ENCODE measurements around the gene PCID2. TPM values are rescaled to one million over a fixed set of nuclear protein-coding genes. Genes with fewer than 3 reads are reported as not detected.
"Not testable (repeated sequence)": the region's sequence is repeated elsewhere in the genome, so short reads cannot be mapped to it uniquely, and the experiment has no call there.

Gene PCID2
- polyA plus RNA-seq = 46.0 TPM

- H3K27ac Mint-ChIP-seq = peak within 1 kb of the TSS; percentile 89 to 95 (median 90)
- H3K36me3 Mint-ChIP-seq = no peaks in the 10 kb centered on the region
- no peaks in the 10 kb centered on the region for H3K27me3 Mint-ChIP-seq
- no peaks in the 10 kb centered on the region for H3K9me3 Mint-ChIP-seq
- H3K4me1 Mint-ChIP-seq = peaks cover 41 to 56% (median 46%) of the 10 kb centered on the region in 3 donors
- peak within 1 kb of the TSS; percentile 90 to 96 (median 92) for H3K4me3 Mint-ChIP-seq
These were observed at the start of gene PCID2 for GRCh38 chr13:113208421-113209335. Gene PCID2 (minus strand): TSS chr13:113208669. CDS start chr13:113208634, 35 bp downstream.

DNA sequence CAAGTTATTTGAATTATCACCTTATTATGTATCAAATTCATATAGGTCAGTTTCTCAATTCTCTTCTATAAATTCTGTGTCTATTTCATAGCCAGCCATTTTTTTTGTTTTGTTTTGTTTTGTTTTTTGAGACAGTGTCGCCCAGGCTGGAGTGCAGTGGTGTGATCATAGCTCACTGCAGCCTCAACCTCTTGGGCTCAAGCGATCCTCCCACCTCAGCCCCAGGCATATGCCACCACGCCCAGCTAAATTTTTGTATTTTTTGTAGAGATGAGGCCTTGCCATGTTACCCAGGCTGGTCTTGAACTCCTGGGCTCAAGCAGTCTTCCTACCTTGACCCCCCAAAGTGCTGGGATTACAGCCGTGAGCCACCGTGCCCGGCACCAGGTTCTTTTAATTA, 49.4 kb upstream of the PCID2 start:
- not testable (repeated sequence) for H3K27ac Mint-ChIP-seq, H3K27me3 Mint-ChIP-seq, H3K4me1 Mint-ChIP-seq, H3K4me3 Mint-ChIP-seq, H3K9me3 Mint-ChIP-seq
- peaks cover 13% of the 10 kb centered on the region for H3K36me3 Mint-ChIP-seq

- H3K4me3 Mint-ChIP-seq = no peak overlapping the region
- H3K36me3 Mint-ChIP-seq = peaks cover 10% of the 10 kb centered on the region
- no peaks in the 10 kb centered on the region for H3K27me3 Mint-ChIP-seq
- H3K9me3 Mint-ChIP-seq = no peaks in the 10 kb centered on the region
- H3K27ac Mint-ChIP-seq = no peak overlapping the region
- H3K4me1 Mint-ChIP-seq = peaks cover 0 to 1% (median 0%) of the 10 kb centered on the region in 3 donors
These were observed 44.1 kb upstream of the PCID2 start for GRCh38 chr13:113252516-113253095.

DNA sequence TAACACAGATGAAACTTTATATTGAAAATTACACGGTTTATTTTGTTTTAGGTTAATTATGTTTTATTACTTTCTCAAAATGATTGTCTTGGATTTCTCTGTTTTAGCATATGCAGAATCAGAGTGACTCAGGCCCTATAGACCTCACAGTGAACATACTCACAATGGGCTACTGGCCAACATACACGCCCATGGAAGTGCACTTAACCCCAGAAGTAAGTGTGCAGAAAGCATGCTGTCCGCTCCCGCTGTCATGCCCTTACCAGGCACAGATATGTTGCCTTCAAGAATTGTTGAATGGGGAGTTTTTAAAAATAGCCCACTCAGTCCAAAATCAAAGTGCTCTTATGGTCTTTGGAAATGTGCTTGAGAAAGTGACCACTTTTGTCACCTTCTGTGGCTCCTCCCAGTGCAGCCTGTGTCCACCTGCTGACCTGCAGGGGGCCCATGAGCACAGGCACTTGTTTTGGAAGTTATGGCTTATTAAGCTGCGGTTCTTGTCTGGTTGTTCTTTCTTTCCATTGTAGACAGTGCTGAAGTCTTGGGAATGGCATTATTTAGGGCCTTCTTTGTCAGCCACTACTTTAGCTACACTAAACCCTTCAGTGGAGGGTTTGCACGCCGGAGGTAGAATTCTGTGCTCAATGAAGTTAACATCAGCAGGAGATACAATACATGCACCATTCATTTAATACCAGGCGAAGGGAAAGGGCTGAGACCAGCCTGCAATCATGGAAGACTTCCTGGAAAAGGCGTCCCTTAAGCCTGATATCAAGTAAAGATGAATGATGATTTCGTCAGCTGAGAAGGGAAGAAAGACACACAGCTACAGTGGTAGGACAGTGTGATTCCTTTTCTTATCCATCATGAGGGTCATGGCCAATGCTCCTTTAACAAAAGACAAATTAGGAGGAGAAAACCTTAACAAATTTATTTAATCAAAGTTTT, 37.7 kb upstream of the PCID2 start:
- no peaks in the 10 kb centered on the region for H3K9me3 Mint-ChIP-seq
- peaks cover 3% of the 10 kb centered on the region for H3K36me3 Mint-ChIP-seq
- peak overlapping the region in 1 of 3 donors; percentile 50 for H3K27ac Mint-ChIP-seq
- H3K4me3 Mint-ChIP-seq = no peak overlapping the region
- H3K27me3 Mint-ChIP-seq = no peaks in the 10 kb centered on the region
- H3K4me1 Mint-ChIP-seq = peaks cover 0 to 1% (median 0%) of the 10 kb centered on the region in 3 donors

- no peaks in the 10 kb centered on the region for H3K9me3 Mint-ChIP-seq
- no peak overlapping the region for H3K4me3 Mint-ChIP-seq
- no peaks in the 10 kb centered on the region for H3K27me3 Mint-ChIP-seq
- H3K36me3 Mint-ChIP-seq = peaks cover 5% of the 10 kb centered on the region
- no peaks in the 10 kb centered on the region for H3K4me1 Mint-ChIP-seq
- H3K27ac Mint-ChIP-seq = no peak overlapping the region
These were observed 35.4 kb upstream of the PCID2 start for GRCh38 chr13:113243847-113244246.

- not testable (repeated sequence) for H3K36me3 Mint-ChIP-seq, H3K4me1 Mint-ChIP-seq, H3K9me3 Mint-ChIP-seq, H3K4me3 Mint-ChIP-seq, H3K27ac Mint-ChIP-seq, H3K27me3 Mint-ChIP-seq
These were observed 33.2 kb upstream of the PCID2 start for GRCh38 chr13:113241623-113242022.

DNA sequence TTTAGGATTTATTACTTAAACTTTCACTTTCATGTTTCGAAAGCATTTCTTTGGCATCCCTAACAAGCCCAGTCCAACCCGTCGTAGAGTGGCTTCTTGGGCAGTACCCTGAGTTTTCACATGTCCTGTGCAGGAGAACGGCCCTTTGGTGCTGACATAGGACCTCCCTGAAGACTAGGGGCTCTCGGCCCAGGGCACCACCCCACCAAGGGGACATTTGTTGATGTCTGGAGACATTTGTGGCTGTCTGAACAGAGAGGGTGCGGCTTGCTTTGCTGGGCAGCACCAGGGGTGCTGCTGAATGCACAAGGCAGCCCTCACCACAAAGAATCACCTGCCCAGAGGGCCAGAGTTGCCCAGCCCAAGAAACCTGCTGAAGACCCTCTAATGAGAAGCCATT, 31.5 kb upstream of the PCID2 start:
- no peak overlapping the region for H3K27ac Mint-ChIP-seq
- no peak overlapping the region for H3K4me3 Mint-ChIP-seq
- no peaks in the 10 kb centered on the region for H3K9me3 Mint-ChIP-seq
- peaks cover 3% of the 10 kb centered on the region for H3K36me3 Mint-ChIP-seq
- no peaks in the 10 kb centered on the region for H3K27me3 Mint-ChIP-seq
- no peaks in the 10 kb centered on the region for H3K4me1 Mint-ChIP-seq

DNA sequence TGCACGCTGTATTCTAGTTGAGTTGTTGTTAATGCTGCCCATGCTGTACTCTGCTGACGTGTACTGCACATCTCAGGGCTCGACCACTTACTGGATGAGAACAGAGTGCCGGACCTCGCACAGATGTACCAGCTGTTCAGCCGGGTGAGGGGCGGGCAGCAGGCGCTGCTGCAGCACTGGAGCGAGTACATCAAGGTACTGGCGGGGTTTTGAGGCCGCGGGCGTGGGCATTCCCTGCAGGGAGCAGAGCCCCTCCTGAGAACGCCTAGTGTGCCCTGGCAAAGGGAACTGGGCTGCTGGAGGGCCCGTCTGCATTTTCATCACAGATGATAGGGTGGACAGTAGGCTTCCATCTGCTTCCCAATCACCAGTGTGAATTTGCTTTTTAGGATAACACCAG, 30.9 kb upstream of the PCID2 start:
- Mint-ChIP-seq H3K4me3 (no peak overlapping the region), H3K27me3 (no peaks in the 10 kb centered on the region), H3K9me3 (no peaks in the 10 kb centered on the region), H3K27ac (peak overlapping the region in 1 of 3 donors; percentile 87), H3K36me3 (peaks cover 3% of the 10 kb centered on the region), H3K4me1 (no peaks in the 10 kb centered on the region)

- no peaks in the 10 kb centered on the region for H3K9me3 Mint-ChIP-seq
- H3K4me3 Mint-ChIP-seq = no peak overlapping the region
- H3K27me3 Mint-ChIP-seq = no peaks in the 10 kb centered on the region
- H3K4me1 Mint-ChIP-seq = no peaks in the 10 kb centered on the region
- H3K36me3 Mint-ChIP-seq = peaks cover 3% of the 10 kb centered on the region
- H3K27ac Mint-ChIP-seq = no peak overlapping the region
These were observed 30.1 kb upstream of the PCID2 start for GRCh38 chr13:113238536-113238935.

DNA sequence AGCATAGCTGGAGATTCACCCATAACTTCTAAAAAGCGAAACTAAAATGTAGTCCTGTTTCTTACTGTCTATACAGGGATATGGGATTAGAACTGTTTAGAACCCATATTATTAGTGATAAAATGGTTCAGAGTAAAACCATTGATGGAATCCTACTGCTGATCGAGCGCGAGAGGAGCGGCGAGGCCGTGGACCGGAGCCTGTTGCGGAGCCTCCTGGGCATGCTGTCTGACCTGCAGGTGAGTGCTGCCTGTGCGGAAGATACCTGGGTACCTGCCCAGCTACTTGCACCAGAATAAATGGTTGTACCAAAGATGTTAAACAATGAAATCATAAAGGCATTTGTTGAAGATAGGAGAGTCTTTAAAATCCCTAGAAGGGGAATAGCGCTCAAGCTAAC, 24.6 kb upstream of the PCID2 start:
- Mint-ChIP-seq H3K4me1 (no peaks in the 10 kb centered on the region), H3K4me3 (no peak overlapping the region), H3K27ac (no peak overlapping the region), H3K9me3 (no peaks in the 10 kb centered on the region), H3K27me3 (no peaks in the 10 kb centered on the region), H3K36me3 (peaks cover 5% of the 10 kb centered on the region)

DNA sequence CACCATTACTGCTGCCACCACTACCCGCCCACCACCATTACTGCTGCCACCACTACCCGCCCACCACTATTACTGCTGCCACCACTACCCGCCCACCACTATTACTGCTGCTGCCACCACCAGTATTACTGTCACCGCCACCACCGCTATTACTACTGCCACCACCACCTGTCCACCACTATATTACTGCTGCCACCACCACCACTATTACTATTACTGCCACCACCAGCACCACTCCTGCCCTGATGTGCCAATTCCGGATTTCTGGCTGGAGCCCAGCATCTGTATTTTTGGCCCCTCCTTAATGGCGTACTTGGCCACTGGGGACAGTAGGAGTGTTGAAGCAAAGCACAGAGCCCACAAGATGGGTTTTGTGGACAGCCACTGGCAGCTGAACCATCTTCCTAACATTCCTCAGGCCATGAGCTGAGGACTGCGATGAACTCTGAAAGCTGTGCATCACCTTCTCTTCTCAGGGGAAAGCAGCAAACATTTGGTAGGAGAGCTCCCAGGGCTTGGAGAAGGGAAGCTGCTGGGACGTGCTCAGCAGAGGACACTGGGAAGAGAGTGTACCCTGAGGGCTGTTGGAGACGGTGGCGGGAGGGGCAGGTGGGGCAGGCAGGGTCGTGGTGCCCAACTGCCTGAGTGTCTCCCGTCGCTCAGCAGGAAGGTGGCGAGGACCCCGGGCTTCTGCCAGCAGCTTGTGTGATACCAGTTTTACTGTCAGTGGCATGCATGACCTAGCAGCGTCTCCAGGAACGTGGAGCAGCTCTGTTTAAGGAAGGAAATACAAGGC, 23.9 kb upstream of the PCID2 start:
- no peaks in the 10 kb centered on the region for H3K27me3 Mint-ChIP-seq
- no peaks in the 10 kb centered on the region for H3K9me3 Mint-ChIP-seq
- no peak overlapping the region for H3K4me3 Mint-ChIP-seq
- H3K4me1 Mint-ChIP-seq = peaks cover 0 to 2% (median 0%) of the 10 kb centered on the region in 3 donors
- peak overlapping the region in 1 of 3 donors; percentile 35 for H3K27ac Mint-ChIP-seq
- peaks cover 5% of the 10 kb centered on the region for H3K36me3 Mint-ChIP-seq

- Mint-ChIP-seq H3K4me3 (no peak overlapping the region), H3K4me1 (peaks cover 0 to 2% (median 0%) of the 10 kb centered on the region in 3 donors), H3K27ac (peak overlapping the region in 1 of 3 donors; percentile 93), H3K9me3 (no peaks in the 10 kb centered on the region), H3K27me3 (no peaks in the 10 kb centered on the region), H3K36me3 (peaks cover 5% of the 10 kb centered on the region)
These were observed 23.1 kb upstream of the PCID2 start for GRCh38 chr13:113231306-113232207.

DNA sequence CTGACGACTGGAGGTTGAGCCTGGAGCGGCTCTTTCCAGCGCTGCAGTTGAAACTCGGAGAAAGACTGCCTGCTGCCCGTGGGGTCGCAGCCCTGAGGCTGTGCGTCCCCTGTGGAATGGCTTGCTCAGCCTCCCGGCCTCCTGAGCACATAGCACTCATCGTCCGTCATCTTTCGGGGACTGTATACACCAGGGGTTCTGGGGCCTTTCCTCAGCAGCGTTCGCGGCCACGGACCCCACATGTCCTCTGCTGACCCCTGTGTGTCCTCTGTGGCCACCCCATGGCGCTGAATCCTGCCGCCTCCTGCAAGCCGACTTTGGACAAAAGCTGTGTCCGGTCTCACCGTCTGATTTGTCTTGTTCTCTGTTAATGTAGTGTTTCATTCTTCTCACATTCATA, 21.3 kb upstream of the PCID2 start:
- peaks cover 5% of the 10 kb centered on the region for H3K36me3 Mint-ChIP-seq
- no peaks in the 10 kb centered on the region for H3K27me3 Mint-ChIP-seq
- no peak overlapping the region for H3K4me3 Mint-ChIP-seq
- H3K9me3 Mint-ChIP-seq = no peaks in the 10 kb centered on the region
- peak overlapping the region in 1 of 3 donors; percentile 25 for H3K27ac Mint-ChIP-seq
- peaks cover 0 to 2% (median 2%) of the 10 kb centered on the region in 3 donors for H3K4me1 Mint-ChIP-seq

Data from IgD-negative memory B cell (primary cell).